Transverse colon (tissue), 4 donors: ENCODE results near the gene ARID4B. TPM values are rescaled to one million over a fixed set of nuclear protein-coding genes. Genes with fewer than 3 reads are reported as not detected.

Experiments
- DNase-seq: peaks from one replicate; pipeline ENCODE4 v3.0.0-alpha.2; 2019
- H3K27ac ChIP-seq, 4 donors: fragments of 200-600 bp; sonication (generic); 2 replicates each; pipeline ENCODE4 v1.5.1; 2016 to 2018; ENCODE audit warnings: inconsistent platforms in 4 of 4
- H3K27me3 ChIP-seq: fragments of 200-600 bp; sonication (generic); 2 replicates; pipeline ENCODE4 v1.5.1; 2017; ENCODE audit warnings: inconsistent platforms
- H3K36me3 ChIP-seq, 4 donors: fragments of 200-600 bp; sonication (generic); 2 replicates each; pipeline ENCODE4 v1.5.1; 2017 to 2019; ENCODE audit warnings: inconsistent platforms in 4 of 4
- H3K4me1 ChIP-seq, 4 donors: fragments of 200-600 bp; sonication (generic); 2 replicates each; pipeline ENCODE4 v1.5.1; 2017 to 2020; ENCODE audit warnings: inconsistent platforms in 4 of 4
- H3K4me3 ChIP-seq, 4 donors: fragments of 200-600 bp; sonication (generic); 1 replicate in 1 of 4; 2 replicates in 3 of 4; pipeline versions ENCODE4 v1.5.1 to v1.6.1; 2017 to 2019; ENCODE audit warnings: inconsistent platforms in 4 of 4
- H3K9me3 ChIP-seq, 2 donors: fragments of 200-600 bp; sonication (generic); 2 replicates each; pipeline ENCODE4 v1.5.1; 2017 to 2019; ENCODE audit warnings: inconsistent platforms in 2 of 2
- CTCF ChIP-seq, 5 experiments: fragments of 200-600 bp in 3 of 5; fragments of 450-650 bp in 2 of 5; sonication (generic) in 3 of 5; IDR thresholded peaks; 1 replicate in 2 of 5; 2 replicates in 3 of 5; pipeline ENCODE4 v1.5.1; 2016 to 2017; ENCODE audit warnings: antibody characterized with exemption in 5 of 5, inconsistent platforms in 3 of 5, mild to moderate bottlenecking in 2 of 5, moderate library complexity in 1 of 5
- EP300 ChIP-seq: sonication (generic); formaldehyde crosslinking; IDR thresholded peaks from one replicate; pipeline ENCODE4 v1.6.1; 2017; ENCODE audit warnings: antibody characterized with exemption, low read depth
- POLR2A ChIP-seq: fragments of 450-650 bp; IDR thresholded peaks from one replicate; pipeline ENCODE4 v1.6.1; 2016; ENCODE audit warnings: antibody characterized with exemption, mild to moderate bottlenecking, moderate library complexity
- POLR2AphosphoS5 ChIP-seq, 3 donors: sonication (generic); formaldehyde crosslinking; IDR thresholded peaks; one replicate each; pipeline ENCODE4 v1.6.1; 2016; ENCODE audit warnings: antibody characterized with exemption in 3 of 3
- WGBS, 2 donors: methylation state at CpG; one replicate each; pipeline ENCODE4 v1.1.5; 2018; ENCODE audit warnings: low coverage in 1 of 2; 5-methylcytosine and 5-hydroxymethylcytosine counted together
- in situ Hi-C, 4 donors: fragments of 200-750 bp; cut with MboI; loops; one replicate each; pipeline versions ENCODE4 v1.15.0 to v1.15.1; 2017; ENCODE audit warnings: low sequenced_read_pairs in 3 of 4, low pct_ligation_motif_present in 1 of 4, low pct_unique_long_range_greater_than_20kb in 1 of 4
- intact Hi-C: fragments of 100-400 bp; cut with DNase I; formaldehyde crosslinking; loops from one replicate; pipeline ENCODE4 v1.15.1; 2023; ENCODE audit warnings: low total_unique reads
- total RNA-seq, 4 donors: library from RNA; depleted of rRNA; stranded (reverse); fragments of >200 nt; gene quantifications; one replicate each; pipeline ENCODE4 v1.1.0, GENCODE V29; 2016

Gene ARID4B
- total RNA-seq, 4 donors from 2014 or later = 9.2 to 52.0 (median 34.0) TPM

DNA sequence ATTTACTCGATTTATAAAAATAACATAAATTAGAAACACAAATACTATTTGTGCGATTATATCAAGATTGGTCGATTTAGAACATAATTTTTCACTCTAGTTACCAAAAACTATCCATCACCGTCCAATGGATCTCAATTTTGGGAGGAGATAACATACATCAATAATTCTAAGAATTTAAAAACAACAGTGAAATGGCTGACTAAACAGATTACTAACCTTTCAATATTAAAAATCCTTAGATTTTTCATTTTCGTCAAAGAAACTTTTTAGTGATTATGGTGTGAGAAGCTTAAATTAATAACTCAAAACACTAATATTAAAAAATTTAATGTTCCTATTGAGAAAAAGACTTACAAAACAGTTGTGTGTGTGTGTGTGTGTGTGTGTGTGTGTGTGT, 91.9 kb downstream of the ARID4B start:
- 89 to 98% methylated on average over 5 of the region's 5 CpGs for WGBS, 2 donors
- no peak for TF ChIP-seq CTCF (IDR thresholded peaks at IDR 0.05)
- in situ Hi-C loops (no loop called here), intact Hi-C loops (no loop called here)
- Histone ChIP-seq H3K9me3 (no peaks in the 10 kb centered on the region), H3K27ac (no peak overlapping the region), H3K4me3 (no peak overlapping the region), H3K4me1 (no peaks in the 10 kb centered on the region), H3K27me3 (no peaks in the 10 kb centered on the region), H3K36me3 (peaks cover 0 to 38% (median 8%) of the 10 kb centered on the region in 4 donors)
- DNase-seq = no peak

- Histone ChIP-seq H3K9me3 (no peaks in the 10 kb centered on the region), H3K4me3 (no peak overlapping the region), H3K4me1 (no peaks in the 10 kb centered on the region), H3K27ac (no peak overlapping the region), H3K27me3 (no peaks in the 10 kb centered on the region), H3K36me3 (peaks cover 0 to 39% (median 12%) of the 10 kb centered on the region in 4 donors)
- TF ChIP-seq POLR2A (no peak), EP300 (no peak)
- DNase-seq = no peak
- intact Hi-C loops = no loop called here
- WGBS, 2 donors = 100% methylated on average over 2 of the region's 2 CpGs; no CpG with 5 or more reads in 1 of the 2 donors
- in situ Hi-C loops = no loop called here
These were observed 98.1 kb downstream of the ARID4B start for GRCh38 chr1:235229868-235230267.

DNA sequence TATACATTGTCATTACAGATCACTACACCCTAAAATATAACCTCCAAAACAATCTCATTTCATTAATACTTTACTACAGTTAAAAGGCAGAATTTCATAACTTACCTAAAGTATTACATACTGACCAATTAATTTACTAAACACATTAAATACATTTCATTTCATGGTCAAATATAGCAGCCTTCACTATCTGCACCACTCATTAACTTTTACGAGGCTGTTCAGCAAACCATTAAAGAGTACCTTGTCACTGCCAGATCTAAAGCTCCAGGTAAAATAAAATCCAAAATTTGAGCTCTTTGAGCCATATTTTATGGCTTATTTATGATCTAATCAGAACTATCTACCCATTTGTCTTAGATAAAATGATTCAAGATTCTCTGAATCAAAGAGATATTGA, 100.6 kb downstream of the ARID4B start:
- 64 to 81% methylated on average over 1 of the region's 1 CpG for WGBS, 2 donors
- no peaks in the 10 kb centered on the region for H3K4me1 ChIP-seq
- DNase-seq = no peak
- no peaks in the 10 kb centered on the region for H3K9me3 ChIP-seq
- TF ChIP-seq POLR2AphosphoS5 (IDR thresholded peaks at IDR 0.05) (no peak), EP300 (no peak), CTCF (IDR thresholded peaks at IDR 0.05) (no peak), POLR2A (no peak)
- in situ Hi-C loops (no loop called here), intact Hi-C loops (no loop called here)
- no peaks in the 10 kb centered on the region for H3K27me3 ChIP-seq
- H3K4me3 ChIP-seq = no peak overlapping the region
- peaks cover 0 to 45% (median 17%) of the 10 kb centered on the region in 4 donors for H3K36me3 ChIP-seq
- H3K27ac ChIP-seq = no peak overlapping the region

DNA sequence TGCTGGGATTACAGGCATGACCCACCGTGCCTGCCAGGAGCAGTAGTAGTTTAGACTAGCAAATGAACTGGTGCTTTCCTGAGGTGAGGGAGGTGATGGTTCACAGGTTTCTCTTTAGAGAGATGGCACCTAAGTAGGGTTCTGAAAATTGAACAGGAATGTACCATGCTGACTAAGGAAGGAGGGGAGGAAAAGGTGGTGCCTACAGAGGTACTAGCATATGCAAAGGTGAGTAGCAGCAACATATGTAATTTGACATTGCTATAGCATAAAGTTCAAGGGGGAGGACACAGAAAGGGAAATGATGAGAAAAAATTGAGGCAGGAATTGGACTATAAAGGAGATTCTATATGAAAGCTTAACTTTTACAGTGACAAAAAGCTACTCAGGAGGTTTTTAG, 101.0 kb downstream of the ARID4B start:
- DNase-seq = no peak
- no peaks in the 10 kb centered on the region for H3K9me3 ChIP-seq
- no peak overlapping the region for H3K4me3 ChIP-seq
- peaks cover 0 to 50% (median 17%) of the 10 kb centered on the region in 4 donors for H3K36me3 ChIP-seq
- H3K4me1 ChIP-seq = no peaks in the 10 kb centered on the region
- H3K27ac ChIP-seq = no peak overlapping the region
- in situ Hi-C loops = no loop called here
- WGBS, 2 donors = 94% methylated on average over 1 of the region's 1 CpG; no CpG with 5 or more reads in 1 of the 2 donors
- intact Hi-C loops = no loop called here
- TF ChIP-seq POLR2A (no peak), POLR2AphosphoS5 (IDR thresholded peaks at IDR 0.05) (no peak), EP300 (no peak), CTCF (IDR thresholded peaks at IDR 0.05) (no peak)
- H3K27me3 ChIP-seq = no peaks in the 10 kb centered on the region

DNA sequence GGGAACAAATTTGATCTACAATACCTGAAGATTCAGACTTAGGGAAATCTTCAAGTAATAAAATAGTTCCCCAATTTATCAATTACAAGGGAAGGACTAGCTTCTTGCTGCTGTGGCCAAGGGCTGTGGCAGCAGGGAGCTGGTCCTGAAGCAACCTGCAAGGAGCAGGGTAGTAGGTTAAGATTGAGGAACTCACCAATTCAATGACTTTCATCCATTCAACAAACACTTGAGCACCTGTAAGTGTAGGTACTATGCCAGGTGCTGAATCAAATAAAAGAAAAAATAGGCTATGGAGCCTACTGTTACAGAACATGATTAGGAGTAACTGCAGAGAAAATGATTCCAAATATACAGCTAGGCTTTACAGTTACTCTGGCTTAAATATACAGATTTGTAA, 102.7 kb downstream of the ARID4B start:
- intact Hi-C loops = no loop called here
- Histone ChIP-seq H3K27me3 (no peaks in the 10 kb centered on the region), H3K9me3 (no peaks in the 10 kb centered on the region), H3K4me3 (no peak overlapping the region), H3K4me1 (no peaks in the 10 kb centered on the region), H3K27ac (no peak overlapping the region), H3K36me3 (peaks cover 0 to 64% (median 19%) of the 10 kb centered on the region in 4 donors)
- no peak for DNase-seq
- in situ Hi-C loops = no loop called here
- no peak for TF ChIP-seq POLR2A
- TF ChIP-seq EP300 = no peak
- no peak for TF ChIP-seq POLR2AphosphoS5 (IDR thresholded peaks at IDR 0.05)
- no peak for TF ChIP-seq CTCF (IDR thresholded peaks at IDR 0.05)
